RPMI8226 (cell line): ENCODE data around the gene IRF3.
"Not testable (repeated sequence)": the region's sequence is repeated elsewhere in the genome, so short reads cannot be mapped to it uniquely, and the experiment has no call there.

Experiments used
- DNase-seq: peaks from one replicate; pipeline ENCODE4 v3.0.0-alpha.2; 2015

IRF3 gene

GRCh38 chr19:49645592-49645991 lies 20.1 kb downstream of the IRF3 start:
- DNase-seq, result no peak

GRCh38 chr19:49643466-49643865 lies 22.2 kb downstream of the IRF3 start:
- no peak for DNase-seq

GRCh38 chr19:49642492-49643035 lies 23.1 kb downstream of the IRF3 start:
- peak; percentile 22 for DNase-seq

- DNase-seq, result peak; percentile 100
These were observed 23.8 kb downstream of the IRF3 start, which contains the start of gene SCAF1 for GRCh38 chr19:49641688-49642491. Gene SCAF1 (plus strand): TSS chr19:49642209. CDS start chr19:49645027, 2,818 bp downstream.

- peak; percentile 100 for DNase-seq
These were observed 25.4 kb downstream of the IRF3 start, which contains the start of gene RRAS for GRCh38 chr19:49640113-49640898. Gene RRAS (minus strand): TSS chr19:49640143. CDS start chr19:49640098, 45 bp downstream.

GRCh38 chr19:49639401-49640112 lies 26.1 kb downstream of the IRF3 start:
- no peak for DNase-seq

GRCh38 chr19:49637821-49638738 lies 27.6 kb downstream of the IRF3 start:
- DNase-seq, result no peak

- no peak for DNase-seq
These were observed 29.3 kb downstream of the IRF3 start for GRCh38 chr19:49636233-49636932.

- no peak for DNase-seq
These were observed 30.0 kb downstream of the IRF3 start for GRCh38 chr19:49635530-49636232.

GRCh38 chr19:49633273-49633672 lies 32.4 kb downstream of the IRF3 start:
- DNase-seq, result not testable (repeated sequence)

- DNase-seq, result no peak
These were observed 33.1 kb downstream of the IRF3 start for GRCh38 chr19:49632576-49632975.

GRCh38 chr19:49631610-49632192 lies 34.0 kb downstream of the IRF3 start:
- DNase-seq, result no peak

GRCh38 chr19:49631014-49631588 lies 34.6 kb downstream of the IRF3 start:
- no peak for DNase-seq

GRCh38 chr19:49629659-49630058 lies 36.0 kb downstream of the IRF3 start:
- DNase-seq, result no peak

- no peak for DNase-seq
These were observed 39.4 kb downstream of the IRF3 start for GRCh38 chr19:49626226-49626625.

GRCh38 chr19:49624967-49625910 lies 40.4 kb downstream of the IRF3 start:
- no peak for DNase-seq

GRCh38 chr19:49617860-49618259 lies 47.8 kb downstream of the IRF3 start:
- not testable (repeated sequence) for DNase-seq

GRCh38 chr19:49616945-49617344 lies 48.7 kb downstream of the IRF3 start:
- DNase-seq, result no peak
